8988T (cell line): Measurements from ENCODE around the gene KLK8.
"Not testable (repeated sequence)": the region's sequence is repeated elsewhere in the genome, so short reads cannot be mapped to it uniquely, and the experiment has no call there.

Experiments
- DNase-seq: peaks from one replicate; pipeline ENCODE4 v3.0.0; 2011

Gene KLK8

DNA sequence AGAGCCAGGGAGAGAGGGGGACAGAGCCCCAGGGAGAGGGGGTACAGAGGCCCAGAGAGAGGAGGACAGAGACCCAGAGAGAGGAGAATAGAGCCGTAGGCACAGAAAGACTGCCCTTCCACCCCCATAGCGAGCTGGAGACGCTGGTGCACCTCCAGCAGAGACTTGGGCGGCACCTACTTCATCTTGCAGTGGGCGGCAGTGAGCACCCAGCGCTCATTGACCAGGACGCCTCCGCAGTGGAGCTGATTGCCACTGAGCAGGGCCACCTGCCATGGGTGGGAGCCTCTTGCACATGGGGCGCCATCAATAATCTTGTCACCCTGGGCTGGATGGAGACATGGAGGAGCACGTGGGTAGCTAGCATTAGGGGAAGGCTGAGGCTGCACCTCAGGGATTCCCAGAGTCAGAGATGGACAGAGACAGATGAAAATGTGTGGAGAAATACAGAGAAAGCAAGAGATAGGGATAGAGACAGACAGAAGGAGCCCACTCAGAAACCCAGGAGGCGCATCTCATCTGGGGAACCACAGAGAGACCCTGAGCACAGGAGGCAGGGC is 19.7 kb downstream of the KLK8 start:
- no peak for DNase-seq

DNA sequence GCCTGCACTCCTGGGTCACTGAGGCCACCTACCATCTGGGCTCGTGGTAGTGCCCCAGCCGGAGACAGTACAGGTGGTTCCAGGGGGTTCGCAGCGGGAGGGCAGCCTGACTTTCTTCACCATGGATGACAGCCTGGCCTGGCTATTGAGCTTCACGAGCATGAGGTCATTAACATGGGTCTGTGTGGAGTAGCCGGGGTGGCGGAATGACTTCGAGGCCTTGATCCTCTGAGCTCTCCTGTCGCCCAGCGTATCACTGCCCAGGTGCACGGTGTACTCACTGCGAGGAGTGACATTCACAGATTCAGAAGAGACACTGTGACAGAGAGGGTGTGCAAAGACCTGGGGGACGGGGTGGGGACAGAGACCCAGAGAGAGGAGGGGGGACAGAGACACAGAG is 21.2 kb downstream of the KLK8 start:
- DNase-seq, result no peak

DNA sequence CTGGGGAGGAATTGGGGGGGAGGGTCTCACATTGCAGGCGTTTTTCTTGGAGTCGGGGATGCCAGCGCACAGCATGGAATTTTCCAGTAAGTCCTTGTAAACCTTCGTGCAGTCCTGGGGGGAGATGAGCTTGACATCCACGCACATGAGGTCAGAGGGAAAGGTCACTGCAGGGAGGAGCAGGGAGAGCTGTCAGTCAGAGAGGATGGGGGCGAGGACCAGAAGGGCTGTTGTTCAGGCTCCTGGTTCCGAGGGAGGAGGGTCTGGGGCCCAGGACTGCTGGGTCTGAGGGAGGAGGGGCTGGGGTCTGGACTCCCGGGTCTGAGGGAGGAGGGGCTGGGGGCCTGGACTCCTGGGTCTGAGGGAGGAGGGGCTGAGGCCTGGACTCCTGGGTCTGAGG is 21.6 kb downstream of the KLK8 start:
- DNase-seq, result no peak

DNA sequence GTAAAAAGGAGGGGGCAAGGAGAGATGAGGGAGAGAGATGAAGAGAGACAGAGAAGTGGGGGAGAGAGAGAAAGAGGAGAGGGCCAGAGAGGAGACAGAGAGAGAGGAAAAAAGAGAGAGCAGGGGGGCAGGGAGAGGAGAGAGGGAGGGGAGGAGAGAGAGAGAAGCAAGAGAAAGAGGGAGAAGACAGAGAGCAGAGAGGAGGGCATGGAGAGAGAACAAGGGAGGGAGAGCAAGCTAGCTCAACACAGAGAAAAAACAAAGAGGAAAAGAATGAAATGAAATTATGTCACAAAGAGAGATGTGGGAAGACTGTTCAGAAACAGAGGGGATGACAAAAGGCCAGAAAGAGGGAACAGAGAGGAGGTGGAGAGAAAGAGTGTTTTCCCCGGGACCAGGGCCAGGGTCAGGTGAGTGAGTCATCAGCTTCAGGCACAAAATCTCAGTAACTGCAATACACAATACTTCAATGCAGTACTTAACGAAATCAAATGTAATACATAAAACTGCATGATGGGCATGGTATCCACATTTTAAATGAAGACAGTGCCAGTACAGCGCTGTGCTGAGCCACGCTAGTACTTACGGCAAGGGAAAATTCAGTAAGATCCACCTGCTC is 22.5 kb downstream of the KLK8 start:
- no peak for DNase-seq

DNA sequence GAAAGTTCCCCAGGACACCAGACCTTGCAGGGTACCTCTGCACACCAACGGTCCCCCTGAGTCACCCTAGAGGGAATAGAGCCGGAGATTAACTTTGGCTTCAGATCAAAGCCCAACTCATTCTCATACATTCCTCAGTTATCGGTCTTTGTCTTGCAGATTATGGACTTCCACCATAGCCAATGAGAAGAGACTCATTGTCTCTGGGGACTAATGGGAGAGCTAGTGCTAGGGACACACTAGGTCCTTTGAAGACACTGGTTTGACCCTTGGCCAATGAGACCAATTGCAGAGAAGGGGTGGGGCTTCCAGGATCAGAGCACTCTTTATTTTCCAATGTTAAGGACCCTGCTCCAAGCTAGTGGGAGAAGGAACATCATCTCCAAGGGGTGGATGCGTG is 23.8 kb downstream of the KLK8 start:
- DNase-seq, result no peak

DNA sequence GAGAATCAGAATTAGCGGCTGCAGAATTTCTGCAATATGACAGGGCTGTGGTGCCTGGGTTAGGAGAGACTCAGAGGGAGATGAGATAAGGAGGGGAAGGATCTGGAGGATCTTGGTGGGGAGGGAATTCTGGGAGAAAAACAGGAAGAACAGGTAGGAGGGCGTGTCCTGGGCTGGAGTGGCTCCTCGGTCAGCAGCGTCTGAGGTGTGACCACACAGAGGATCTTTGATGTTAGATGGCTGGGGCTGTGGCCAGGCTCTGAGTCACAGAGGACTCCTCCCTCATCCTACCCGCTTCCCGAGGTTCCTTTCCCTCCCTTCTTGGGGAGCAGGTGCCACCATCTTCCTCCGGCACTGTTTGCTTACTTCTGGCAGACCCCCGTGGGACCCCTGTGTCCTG is 25.6 kb downstream of the KLK8 start:
- DNase-seq, result no peak

DNA sequence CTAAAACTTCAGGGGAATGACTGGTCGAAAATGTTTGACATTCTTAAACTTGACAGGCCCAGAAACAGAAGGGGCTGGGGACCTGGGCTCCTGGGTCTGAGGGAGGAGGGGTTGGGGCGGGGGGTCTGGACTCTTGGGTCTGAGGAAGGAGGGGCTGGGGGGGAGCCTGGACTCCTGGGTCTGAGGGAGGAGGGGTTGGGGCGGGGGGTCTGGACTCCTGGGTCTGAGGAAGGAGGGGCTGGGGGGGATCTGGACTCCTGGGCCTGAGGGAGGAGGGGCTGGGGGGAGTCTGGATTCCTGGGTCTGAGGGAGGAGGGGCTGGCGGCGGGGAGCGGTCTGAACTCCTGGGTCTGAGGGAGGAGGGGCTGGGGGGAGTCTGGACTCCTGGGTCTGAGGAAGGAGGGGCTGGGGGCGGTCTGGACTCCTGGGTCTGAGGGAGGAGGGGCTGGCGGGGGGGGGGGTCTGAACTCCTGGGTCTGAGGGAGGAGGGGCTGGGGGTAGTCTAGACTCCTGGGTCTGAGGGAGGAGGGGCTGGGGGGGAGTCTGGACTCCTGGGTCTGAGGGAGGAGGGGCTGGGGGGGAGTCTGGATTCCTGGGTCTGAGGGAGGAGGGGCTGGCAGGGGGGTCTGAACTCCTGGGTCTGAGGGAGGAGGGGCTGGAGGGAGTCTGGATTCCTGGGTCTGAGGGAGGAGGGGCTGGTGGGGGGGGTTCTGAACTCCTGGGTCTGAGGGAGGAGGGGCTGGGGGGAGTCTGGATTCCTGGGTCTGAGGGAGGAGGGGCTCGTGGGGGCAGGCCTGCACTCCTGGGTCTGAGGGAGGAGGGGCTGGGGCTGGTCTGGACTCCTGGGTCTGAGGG is 26.5 kb downstream of the KLK8 start:
- no peak for DNase-seq

DNA sequence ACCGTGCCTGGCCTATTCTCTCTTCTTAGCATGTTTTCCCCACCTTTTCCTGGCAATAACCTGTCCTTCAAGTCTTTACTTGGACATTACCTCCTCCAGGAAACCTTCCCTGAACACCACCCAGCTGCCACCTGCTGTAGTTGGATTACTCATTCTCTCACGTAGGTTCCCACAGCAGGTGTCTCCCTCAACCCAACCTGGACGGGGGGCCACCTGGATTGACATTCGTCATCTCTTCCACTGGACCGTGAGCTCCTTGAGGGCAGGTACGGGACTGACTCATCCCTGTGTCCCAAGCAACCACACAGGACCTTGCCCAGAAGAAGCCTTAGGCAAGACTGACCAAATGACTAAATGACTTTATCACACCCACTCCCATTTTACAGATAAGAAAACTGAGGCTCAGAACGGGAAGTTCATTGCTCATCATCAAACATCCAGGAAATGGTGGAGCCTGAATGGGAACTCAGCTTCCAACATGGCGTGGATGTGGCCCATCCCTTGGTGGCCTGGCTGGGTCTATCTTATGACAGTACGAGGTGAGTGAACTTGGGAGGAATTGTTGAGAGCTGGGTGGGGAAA is 28.5 kb downstream of the KLK8 start:
- DNase-seq, result no peak

DNA sequence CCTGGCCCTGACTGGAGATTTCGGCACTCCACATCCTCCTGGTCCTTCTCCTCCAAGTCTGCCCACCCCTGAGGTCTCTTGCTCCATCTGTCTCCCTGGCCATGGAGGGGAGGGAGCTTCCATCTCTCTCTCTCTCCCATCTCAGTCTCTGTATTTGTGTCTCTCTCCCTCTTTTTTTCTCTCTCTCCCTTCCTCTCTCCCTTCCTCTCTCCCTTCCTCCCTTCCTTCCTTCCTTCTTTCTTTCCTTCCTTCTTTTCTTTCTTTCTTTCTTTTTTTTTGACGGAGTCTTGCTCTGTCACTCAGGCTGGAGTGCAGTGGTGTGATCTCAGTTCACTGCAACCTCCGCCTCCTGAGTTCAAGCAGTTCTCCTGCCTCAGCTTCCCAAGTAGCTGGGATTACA is 31.6 kb downstream of the KLK8 start:
- DNase-seq, result not testable (repeated sequence)

DNA sequence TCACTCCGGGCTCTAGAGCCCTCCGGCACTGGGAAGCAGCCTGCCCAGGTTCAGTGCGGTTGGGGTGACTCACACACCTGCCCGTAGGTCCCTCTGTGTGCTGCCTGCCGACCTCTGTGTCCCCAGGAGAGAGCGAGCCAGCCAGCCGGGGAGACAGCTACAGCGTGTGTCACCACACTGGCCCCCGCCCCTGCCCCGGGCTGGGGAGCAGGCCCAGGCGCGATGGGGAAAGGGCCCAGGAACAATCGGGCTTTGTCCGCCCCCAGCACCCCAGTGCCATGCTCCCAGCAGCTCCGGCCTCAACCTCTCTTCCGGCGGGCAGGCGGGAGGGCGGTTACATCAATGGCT is 32.0 kb downstream of the KLK8 start, which contains the start of gene KLK6:
KLK6 (minus strand) TSS at position 179 of the 348 bp plus-strand sequence. CDS start 1,487 bp downstream, outside the sequence.
- DNase-seq, result no peak

DNA sequence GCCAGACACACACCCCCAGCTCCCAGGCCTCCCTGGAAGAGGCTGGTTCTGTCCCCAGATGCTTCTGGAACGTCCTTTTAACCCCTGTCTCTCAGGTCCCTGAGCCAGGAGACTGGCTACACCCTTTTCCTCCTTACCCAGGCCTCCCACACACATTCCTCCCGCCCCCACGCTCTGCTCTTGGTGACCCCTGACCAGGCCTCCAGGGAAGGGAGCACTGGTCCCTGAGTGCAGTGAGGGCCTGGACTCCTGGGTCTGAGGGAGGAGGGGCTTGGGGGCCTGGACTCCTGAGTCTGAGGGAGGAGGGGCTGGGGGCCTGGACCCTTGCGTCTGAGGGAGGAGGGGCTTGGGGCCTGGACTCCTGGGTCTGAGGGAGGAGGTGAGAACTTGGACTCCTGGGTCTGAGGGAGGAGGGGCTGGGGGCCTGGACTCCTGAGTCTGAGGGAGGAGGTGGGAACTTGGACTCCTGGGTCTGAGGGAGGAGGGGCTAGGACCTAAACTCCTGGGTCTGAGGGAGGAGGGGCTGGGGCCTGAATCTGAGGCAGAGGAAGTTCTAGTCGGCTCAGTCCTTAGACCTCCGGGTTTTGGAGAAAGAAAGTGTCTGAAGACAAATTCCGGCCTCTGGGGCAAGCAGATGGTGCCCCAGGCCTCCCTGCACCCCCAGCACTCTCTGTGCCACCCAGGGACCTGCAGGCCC is 32.5 kb downstream of the KLK8 start:
- no peak for DNase-seq

DNA sequence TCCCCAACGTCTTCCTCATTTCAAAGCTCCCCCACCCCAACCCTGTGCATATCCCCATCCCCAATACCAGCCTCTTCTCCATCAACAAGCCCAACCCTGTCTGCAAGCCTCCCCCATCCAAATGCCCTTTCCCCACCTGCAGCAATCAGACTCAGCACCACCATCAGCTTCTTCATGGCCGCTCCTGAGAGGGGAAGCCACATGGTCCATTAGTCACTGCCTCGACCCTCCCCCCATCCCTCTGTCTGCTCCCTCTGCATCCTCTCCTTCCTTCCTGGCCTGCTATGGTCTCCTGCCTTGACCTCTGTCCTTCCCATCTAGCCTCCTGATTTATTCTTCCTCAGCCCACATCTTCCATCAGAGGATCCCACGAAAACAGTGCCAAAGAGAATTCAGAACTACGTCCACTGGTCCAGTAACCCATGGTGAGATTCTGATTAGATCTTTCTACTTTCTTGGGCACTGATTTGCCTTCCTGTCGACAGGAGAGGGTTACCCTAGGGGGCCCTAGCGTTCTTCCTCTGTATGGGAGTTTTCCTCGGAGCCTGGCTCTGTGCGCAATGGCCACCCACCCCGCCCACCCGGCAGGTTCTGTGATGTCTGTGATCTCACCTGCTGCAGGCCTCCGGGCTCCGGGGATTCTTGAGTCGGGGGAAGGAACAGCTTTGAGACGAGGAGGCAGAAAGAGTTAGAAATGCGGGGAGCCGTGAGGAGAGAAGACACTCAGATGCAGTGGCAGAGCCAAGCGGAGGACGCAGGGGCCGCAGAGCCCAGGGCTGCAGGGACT is 33.3 kb downstream of the KLK8 start:
- no peak for DNase-seq

DNA sequence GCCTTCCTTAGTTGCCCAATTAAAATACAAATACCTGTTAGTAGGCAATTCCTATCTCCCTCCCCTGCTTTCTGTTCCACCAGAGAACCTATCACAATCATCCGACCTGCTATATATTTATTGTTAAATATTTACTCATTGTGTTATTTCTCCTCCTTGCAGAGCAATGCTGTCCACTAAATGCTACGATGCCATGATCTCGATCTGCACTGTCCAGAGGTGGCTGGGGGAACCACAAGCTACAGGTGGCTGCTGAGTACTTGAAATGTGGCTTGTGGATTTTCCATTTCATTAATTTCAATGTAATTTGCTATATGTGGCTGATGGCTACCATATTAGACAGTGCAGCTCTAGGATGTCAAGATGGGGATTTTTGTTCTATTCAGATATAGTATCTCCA is 37.1 kb downstream of the KLK8 start:
- DNase-seq, result no peak

DNA sequence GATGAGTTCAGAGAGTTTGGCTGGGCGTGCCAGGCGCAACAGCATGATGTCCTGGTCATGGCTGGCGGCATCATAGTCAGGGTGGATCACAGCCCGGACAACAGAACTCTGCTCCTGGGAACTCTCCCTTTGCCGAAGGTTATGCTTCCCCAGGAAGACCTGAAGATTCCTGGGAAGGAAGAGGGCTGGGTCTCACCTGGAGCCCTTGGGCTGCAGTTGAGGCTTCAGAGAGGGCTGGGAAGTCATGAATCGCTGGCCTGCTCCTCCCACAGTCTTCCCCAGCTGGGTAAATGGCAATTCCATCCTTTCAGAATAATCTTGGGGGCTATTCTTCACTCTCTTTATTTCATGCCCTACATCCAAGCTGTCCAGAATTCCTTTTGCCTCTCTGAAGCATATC is 38.0 kb downstream of the KLK8 start:
- no peak for DNase-seq

DNA sequence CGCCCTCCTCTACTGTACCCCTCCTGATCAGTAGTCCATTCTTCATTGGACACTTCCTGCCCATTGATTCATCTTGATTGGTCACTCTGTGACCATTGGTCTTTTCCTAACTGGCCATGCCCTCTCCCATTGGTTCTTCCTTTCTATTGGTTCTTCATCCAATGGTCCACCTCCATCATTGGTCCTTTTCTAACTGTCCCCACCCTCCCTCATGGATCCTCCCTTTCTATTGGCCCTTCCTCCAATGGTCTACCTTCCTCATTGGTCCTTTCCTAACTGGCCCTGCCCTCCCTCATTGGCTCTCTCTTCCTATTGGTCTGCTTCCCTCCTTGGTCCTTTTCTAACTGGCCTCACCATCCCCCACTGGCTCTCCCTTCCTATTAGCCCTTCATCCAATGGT is 39.2 kb downstream of the KLK8 start:
- no peak for DNase-seq

DNA sequence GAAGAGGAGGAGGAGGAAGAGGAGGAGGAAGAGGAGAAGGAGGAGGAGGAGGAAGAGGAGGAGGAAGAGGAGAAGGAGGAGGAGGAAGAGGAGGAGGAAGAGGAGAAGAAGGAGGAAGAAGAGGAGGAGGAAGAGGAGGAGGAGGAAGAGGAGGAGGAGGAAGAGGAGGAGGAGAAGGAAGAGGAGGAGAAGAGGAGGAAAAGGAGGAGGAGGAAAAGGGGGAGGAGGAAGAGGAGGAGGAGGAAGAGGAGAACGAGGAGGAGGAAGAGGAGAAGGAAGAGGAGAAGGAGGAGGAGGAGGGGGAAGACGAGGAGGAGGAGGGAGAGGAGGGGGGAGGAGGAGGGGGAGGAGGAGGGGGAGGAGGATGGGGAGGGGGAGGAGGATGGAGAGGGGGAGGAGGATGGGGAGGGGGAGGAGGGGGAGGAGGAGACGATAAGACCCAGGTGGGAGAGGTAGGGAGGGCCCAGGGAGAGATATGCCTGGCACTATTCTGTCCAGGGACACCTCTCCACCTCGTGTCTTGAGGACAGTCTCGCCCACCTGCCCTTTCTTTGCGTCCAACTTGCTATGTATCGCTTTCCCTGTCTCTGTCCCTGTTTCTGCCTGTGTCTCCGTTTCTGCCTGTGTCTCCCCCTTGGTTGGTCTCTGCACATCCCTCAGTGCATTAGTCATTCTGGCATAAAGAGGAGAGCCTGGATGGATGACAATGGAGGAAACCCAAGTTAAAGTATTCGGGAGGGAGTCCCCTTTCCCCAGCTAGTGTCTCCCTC is 41.5 kb downstream of the KLK8 start:
- DNase-seq, result no peak

DNA sequence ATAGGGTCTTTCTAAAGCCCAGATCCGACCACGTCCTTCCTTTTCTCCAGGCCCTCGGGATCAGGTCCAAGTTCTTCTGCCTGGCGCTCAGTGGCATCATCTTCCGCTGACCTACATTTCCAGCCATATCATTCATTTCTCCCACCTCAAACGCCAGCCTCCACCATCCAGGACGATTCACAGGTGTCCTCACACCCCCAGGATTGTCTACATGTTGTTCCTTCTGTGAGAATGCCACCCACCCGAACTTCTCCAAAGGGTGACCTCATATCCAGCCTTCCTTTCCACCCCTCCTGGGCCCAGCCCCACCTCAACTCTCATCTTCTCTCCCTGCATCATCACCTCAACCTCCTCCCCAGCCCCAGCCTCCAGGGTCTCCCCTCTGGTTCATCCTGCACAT is 43.8 kb downstream of the KLK8 start:
- no peak for DNase-seq

DNA sequence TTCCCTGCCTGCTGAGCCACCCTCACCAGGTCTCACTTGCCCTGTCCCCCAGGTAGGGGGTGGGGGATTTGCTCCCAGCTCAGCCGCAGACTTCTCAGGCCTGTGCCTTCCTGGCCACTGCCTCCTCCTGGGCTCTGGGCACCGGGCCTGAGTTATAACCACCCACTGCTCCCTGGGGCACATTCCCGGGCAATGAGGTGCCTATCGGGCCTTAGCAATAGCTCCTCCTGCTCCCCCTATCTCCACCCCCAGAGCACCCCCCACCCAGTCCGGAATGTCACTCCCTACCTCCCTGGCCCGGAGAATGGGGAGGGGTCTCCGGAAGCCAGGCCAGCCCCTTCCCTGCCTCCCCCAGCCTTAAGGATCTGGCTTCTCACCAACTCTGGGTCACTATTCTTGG is 48.5 kb downstream of the KLK8 start, which contains the start of gene KLK5:
KLK5 (minus strand) TSS at position 129 of the 400 bp plus-strand sequence. CDS start 381 bp downstream, outside the sequence.
- DNase-seq, result no peak

DNA sequence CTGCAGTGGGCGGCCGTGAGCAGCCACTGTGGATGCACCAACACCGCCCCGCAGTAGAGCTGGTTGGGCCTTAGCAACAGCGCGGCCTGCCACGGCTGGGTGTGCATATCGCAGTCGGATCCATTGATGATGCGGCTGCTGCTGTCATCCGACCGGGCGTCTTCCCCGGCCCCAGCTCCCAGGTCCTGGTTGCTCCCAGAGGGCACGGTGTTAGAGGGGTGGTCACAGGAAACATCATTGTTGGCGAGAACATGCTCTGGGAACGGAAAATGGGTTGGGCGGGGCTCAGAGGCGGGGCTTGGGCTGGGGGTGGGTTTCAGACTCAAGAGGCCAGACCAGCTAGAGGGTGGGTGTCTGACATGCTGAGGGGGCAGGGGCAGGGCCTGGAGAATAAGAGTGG is 51.5 kb downstream of the KLK8 start:
- no peak for DNase-seq

DNA sequence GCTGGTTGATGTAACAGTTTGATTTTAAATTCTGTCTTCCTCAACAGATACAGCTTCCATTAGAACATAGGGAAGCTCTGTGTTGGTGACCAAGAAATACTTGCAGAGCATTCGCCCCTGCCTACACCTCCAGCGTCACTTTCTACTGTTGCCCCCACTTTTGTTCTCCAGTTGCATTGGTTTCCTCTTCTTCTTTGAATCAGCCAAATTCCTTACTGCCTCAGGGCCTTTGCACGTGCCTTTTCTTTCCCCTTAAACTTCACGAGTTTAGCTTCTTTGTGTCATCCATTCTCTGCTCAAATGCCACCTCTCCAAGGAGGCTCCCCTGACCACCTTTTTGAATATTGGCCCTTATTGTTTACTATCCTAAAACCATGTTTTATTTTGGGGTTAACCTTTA is 54.3 kb downstream of the KLK8 start:
- DNase-seq, result no peak
